HG03039 (cell line): ENCODE results near the gene NR4A1.

Source experiments
- ATAC-seq: cut with Tn5 transposase; IDR thresholded peaks from one replicate; pipeline ENCODE4 v1.9.1; 2021; ENCODE audit warnings: mild to moderate bottlenecking, moderate library complexity; ENCODE audit not compliant: unreplicated experiment

The NR4A1 gene

GRCh38 chr12:52050758-52051541, at the start of gene NR4A1:
TSS of gene NR4A1 (plus strand) at chr12:52051442. CDS start at chr12:52054329, 2,887 bp downstream.
- peak; percentile 72 for ATAC-seq

- ATAC-seq, result no peak
Measured at GRCh38 chr12:52003016-52003550, 48.2 kb upstream of the NR4A1 start.

DNA sequence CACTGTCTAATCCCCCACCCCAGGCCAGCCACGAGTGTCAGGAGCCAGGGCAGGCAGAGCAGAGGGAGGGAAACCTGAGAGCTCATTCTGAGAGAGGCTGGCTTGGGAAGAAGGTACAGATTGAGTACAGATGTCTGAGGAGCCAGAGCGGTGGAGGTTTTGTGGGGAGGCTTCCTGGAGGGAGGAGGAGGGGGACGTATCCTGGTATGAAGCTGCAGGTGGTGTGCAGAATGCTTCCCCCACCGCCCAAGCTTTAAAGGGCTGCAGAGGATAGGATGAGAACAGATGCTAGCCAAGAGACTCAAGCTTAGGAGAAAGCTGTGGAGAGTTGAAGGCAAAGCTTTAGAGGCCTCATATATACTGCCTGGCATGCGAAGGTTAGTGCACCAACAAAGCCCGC, 47.7 kb upstream of the NR4A1 start:
- ATAC-seq, result no peak

GRCh38 chr12:52004042-52004648, 47.1 kb upstream of the NR4A1 start:
- ATAC-seq, result no peak

GRCh38 chr12:52005218-52005902, 45.9 kb upstream of the NR4A1 start:
- no peak for ATAC-seq

DNA sequence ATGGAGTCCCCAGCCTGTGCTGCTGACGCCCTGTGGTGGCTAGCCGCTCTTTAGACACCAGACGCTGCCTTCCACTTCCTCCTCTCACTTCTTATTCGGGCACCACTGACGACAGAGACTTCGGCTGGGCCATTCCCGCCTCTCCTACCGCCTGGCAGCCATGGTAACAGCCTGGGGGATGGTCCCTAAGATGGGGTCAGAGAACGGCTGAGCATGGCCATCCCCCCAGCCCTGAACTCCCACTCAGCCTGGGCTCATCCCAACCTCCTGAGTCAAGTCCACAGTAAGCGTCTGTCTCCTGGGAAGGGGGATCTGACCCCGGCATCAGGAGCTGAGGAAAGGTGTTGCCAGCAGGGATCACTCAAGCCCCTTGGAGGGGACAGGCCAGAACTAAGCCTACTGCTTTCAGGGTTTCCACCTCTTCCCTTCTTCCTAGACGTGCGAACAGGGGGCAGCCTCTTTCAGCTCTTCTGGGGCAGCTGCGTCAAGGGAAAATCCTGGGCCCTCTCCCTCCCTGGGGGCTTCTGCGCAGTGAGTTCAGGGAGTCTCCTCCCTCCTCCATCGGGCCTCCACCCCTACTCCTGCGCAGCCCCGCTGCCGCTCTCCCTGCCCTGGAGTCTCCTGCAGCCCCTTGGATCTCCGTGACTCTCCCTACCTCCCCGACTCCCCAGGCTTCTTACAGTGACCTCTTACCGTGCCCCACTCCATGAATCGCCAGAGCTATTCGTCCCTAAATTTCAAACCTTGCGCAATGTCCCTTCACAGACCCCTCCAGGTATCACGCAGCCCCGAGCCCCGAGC, 45.1 kb upstream of the NR4A1 start:
- peak; percentile 52 for ATAC-seq

- no peak for ATAC-seq
Measured at GRCh38 chr12:52006726-52007157, 44.5 kb upstream of the NR4A1 start, which contains the start of gene TAMALIN. TSS of gene TAMALIN (plus strand) at chr12:52006946. CDS start at chr12:52007020, 74 bp downstream.

DNA sequence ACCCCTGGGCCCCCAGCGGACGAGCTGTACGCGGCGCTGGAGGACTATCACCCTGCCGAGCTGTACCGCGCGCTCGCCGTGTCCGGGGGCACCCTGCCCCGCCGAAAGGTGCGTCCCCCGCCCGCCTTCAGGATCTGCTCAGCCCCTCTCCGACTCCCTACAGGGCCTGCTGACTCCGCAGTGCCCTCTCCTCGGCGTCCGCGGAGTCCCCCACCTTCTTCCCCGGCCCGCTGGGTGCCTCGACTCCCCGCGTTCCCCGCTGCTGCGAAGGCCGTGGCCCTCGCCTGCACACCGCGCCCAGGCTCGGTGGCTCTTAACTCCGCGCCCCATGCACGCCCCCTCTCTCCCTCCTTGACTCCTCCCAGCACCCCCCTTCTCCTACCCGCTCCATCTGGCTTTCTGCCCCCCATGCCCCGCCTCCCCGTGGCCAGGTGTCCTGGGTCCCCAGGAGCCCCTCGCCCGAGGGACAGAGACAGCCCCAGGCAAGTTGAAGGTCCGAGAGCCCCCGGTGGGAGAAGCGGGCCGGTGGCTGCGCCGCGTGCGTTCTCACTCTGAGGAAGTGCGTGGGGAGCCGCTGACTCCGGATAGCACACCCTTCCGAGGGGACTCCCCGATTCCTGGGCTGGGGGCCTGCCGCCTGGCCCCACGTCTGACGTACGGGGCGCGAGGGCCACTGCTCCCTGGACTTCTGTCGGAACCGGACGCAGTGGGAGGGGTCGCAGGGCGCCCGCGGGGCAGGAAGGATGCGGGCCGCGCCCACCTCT, 43.9 kb upstream of the NR4A1 start:
- ATAC-seq, result no peak

DNA sequence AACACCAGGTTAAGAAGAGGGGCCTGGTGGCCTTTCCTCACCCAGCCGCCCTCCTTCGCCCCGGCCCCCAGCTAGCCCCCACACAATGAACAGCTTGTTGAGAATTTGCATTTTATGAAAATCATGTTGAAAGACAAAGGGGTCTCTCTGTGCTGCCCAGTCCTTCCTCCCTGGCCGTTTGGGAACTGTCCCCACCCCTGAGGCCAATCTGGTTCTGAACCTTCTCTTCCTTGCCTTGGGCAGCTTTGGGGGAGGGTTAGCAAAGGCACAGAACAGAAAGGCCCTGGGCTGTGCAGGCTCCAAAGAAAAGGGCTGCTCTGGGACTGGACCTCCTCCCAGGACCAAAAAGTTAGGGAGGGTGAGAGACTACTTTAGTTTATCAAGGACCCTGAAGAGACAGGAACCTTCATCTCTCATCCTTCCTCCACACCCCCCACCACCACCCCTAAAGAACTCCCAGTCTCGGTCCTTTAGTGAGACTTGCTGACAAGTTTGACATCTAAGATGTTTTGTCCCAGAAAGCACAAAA, 43.2 kb upstream of the NR4A1 start:
- ATAC-seq, result no peak

GRCh38 chr12:52009081-52009751, 42.0 kb upstream of the NR4A1 start:
- no peak for ATAC-seq

DNA sequence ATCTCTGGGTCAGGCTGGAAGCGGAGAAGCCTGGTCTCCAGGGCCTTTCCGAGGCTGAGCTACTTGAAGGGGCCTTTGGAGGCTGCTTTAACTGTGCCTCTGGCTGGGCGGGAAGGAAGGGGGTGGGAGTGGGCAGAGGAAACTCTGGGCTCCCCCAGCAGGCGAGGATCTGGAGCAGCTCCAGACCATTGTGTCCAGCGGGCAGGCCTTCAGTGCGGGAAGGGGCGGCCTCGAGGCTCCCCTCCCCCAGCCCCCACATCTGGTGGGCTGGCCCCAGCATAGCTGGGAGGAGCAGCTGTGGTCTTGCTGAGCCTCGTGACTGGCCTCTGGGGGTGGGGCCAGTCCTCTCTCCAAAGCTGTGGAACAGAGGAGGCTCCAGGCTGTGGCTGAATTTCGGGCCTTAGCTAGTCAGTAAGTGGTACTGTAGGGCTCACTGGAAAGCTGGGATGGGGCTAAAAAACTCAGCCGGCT, 41.1 kb upstream of the NR4A1 start:
- ATAC-seq, result no peak

DNA sequence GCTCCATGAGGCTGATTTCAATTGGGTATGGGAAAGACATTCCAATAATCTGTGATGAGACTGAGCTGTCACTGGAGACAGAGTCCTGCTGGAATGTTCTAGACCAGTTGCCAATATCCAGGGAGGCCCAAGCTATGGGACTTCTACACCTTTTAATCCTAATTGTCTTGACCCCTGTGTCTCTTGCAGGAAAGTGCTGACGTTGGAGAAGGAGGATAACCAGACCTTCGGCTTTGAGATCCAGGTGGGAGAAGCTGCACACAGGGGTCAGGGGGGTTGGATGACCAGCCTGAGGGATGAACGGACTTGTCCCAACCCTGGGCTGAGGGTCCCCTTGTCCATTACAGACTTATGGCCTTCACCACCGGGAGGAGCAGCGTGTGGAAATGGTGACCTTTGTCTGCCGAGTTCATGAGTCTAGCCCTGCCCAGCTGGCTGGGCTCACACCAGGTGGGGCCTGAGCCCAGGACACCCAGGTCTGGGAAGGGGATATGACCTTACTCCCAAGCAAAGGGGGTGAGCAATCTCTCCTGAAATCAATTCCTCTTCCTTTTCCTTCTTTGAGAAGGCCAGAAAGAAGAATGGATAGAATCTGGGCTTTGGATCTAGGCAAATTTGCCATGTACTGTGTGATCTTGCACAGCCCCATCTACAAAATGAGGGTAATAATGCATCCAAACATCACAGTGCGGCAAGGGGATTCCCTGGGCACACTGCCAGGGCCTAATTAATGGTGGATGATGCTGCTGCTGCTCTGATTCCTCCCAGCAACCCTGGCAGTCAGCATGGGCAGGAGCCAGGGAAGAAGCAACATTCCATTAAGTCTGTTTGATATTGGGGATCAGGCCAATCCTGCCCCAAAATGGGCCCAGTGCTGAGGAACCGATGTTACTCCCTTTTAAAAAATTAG, 40.3 kb upstream of the NR4A1 start:
- ATAC-seq, result no peak

DNA sequence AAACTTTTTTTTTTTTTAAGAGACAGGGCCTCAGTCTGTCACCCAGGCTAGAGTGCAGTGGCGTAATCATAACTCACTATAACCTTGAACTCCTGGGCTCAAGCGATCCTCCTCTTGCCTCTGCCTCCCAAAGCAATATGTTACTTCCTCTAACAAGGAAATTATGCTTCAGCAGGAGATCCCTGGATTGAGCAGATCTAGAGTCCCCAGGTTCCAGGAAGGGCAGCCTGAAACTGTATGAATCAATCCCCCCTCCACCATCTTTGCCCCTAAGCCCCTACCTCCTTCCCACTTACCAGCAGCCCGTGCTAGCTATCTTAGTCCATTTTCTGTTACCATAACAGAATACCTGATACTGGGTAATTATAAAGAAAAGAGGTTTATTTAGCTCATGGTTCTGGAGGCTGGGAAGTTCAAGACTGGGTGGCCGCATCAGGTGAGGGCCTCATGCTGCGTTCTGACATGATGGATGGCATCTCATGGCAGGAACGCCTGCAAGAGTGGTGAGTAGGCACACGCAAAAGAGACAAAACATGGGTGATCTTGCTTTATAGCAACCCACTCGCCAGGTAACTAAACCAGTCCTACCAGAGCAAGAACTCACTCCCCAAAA, 39.5 kb upstream of the NR4A1 start:
- ATAC-seq, result no peak

DNA sequence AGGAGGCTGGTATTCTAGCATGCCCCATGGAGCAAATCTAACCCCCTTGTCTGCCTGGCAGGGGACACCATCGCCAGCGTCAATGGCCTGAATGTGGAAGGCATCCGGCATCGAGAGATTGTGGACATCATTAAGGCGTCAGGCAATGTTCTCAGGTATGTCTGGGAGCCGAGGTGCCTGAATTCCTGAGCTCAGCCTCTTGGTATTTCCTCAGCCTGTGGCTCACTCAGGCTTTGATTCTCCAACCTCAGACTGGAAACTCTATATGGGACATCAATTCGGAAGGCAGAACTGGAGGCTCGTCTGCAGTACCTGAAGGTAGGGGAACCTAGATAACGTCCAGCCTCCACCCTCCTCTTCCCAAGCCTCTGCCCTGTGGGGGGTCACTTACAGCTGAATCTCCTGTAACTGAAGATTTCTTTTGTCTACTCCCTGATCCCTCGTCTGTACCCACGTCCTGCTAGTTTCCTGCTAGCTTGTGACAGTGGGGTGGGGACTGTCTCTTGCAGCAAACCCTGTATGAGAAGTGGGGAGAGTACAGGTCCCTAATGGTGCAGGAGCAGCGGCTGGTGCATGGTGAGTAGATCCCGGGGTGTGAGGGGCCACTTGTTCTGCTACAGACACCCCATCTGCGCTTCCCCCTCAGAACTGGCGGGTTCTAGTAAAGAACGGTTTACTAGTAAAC, 37.5 kb upstream of the NR4A1 start:
- ATAC-seq, result no peak

DNA sequence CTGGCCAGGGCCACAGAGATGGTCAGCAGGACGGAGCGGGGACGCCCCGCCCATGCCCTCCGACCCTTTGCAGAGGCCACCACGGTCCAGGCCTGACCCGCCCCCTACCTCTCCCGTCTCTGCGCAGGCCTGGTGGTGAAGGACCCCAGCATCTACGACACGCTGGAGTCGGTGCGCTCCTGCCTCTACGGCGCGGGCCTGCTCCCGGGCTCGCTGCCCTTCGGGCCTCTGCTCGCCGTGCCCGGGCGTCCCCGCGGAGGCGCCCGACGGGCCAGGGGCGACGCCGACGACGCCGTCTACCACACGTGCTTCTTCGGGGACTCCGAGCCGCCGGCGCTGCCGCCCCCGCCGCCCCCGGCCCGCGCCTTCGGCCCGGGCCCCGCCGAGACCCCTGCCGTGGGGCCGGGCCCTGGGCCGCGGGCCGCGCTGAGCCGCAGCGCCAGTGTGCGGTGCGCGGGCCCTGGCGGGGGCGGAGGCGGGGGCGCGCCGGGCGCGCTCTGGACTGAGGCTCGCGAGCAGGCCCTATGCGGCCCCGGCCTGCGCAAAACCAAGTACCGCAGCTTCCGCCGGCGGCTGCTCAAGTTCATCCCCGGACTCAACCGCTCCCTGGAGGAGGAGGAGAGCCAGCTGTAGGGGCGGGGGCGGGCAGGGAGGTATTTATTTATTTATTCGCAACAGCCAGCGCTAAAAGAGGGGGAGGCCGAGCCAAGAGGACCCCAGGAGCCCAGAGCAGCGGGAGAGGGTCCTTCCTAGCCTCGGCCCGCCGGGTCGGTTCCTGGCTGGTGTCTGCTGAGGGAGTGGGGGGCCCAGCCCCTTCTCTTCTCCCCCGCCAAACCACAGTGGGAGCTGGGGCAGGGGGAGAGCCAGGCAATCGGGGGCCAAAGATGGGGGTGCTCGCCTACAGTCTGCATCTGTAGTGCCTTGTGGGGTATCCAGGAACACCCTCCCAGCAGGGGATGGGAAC, 36.4 kb upstream of the NR4A1 start:
- no peak for ATAC-seq

DNA sequence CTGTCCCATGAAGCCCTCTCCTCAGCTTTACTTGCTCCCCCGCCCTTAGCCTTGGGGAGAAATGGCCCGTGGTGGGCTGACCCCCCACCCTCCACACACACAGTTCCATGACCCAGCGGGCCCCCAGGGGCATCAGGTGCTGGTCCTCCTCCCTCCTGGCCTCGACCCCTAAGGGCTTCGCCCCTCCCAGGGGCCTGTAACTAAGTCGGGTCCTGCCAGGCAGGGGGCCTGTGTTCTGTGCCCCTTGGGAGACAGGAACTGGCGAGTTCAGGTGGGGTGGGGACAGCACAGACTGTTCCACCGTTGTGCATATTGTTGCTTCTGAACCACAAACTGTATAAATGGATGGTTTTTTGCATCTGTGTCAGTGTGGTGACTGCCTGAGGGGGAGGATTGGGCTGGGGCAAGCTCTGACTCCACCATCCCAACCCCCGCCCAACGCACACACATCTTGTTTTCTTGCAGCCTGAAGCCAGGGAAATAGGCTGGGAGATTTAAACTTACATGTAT, 35.7 kb upstream of the NR4A1 start:
- ATAC-seq, result no peak
